Activated CD8-positive, alpha-beta memory T cell treated with anti-CD3 and anti-CD28 coated beads, Interleukin-2, amount 10 ng/mL, durations not matched to agents 7 days and 5 days (primary cell): ENCODE data around the gene ZFHX3. TPM values are rescaled to one million over a fixed set of nuclear protein-coding genes. Genes with fewer than 3 reads are reported as not detected.

Source experiments
- ATAC-seq: fragments of 150-1000 bp; cut with Tn5 transposase; one replicate; pipeline ENCODE4 v1.10.0; 2021; ENCODE audit warnings: moderate library complexity
- CTCF ChIA-PET: fragments of 350-600 bp; sonication (Branson Sonifier 250); formaldehyde crosslinking; loops from one replicate; lab custom pipeline; 2021; ENCODE audit warnings: antibody characterized with exemption; lab: Charles Lee
- DNase-seq: peaks from one replicate; pipeline ENCODE4 v3.0.0-alpha.2; 2020
- H3K27ac Mint-ChIP-seq: one replicate; pipeline ENCODE4 v1.8.0; 2021; ENCODE audit warnings: mild to moderate bottlenecking, mixed read lengths
- H3K27me3 Mint-ChIP-seq: one replicate; pipeline ENCODE4 v1.8.0; 2021; ENCODE audit warnings: mixed read lengths
- H3K36me3 Mint-ChIP-seq: one replicate; pipeline ENCODE4 v1.8.0; 2021; ENCODE audit warnings: mild to moderate bottlenecking, mixed read lengths
- H3K4me1 Mint-ChIP-seq: one replicate; pipeline ENCODE4 v1.8.0; 2021; ENCODE audit warnings: mixed read lengths
- H3K4me3 Mint-ChIP-seq: one replicate; pipeline ENCODE4 v1.8.0; 2021; ENCODE audit warnings: mild to moderate bottlenecking, moderate library complexity, mixed read lengths
- H3K9me3 Mint-ChIP-seq: one replicate; pipeline ENCODE4 v1.8.0; 2022; ENCODE audit warnings: low read depth, mixed read lengths
- total RNA-seq, 2 experiments: library from RNA; stranded (reverse); gene quantifications; one replicate each; pipeline ENCODE4 v1.2.3, GENCODE V29; 2021

The ZFHX3 gene
- total RNA-seq, 2 experiments from 2014 or later = 0.32 to 1.9 TPM

DNA sequence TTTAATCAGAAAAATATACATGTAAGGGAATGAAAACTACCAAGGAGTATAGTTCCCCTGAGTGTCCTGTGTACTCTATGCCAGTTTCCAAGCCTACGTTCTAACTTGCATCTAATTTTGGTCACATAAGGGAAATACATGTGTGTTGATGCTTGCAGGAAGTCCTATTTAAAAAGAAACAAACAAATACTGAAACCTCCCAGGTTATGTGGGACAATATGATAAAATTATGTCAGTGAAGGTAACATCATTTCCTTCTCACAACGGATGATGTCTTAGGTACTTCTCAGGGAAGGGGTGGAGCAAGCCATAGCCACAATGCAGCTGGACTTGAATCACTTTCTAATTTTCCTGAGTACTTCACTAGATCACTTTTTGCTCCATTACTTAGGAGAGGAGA lies 115.9 kb downstream of the ZFHX3 start:
- no peak for ATAC-seq
- Mint-ChIP-seq H3K9me3 (no peaks in the 10 kb centered on the region), H3K27ac (peak overlapping the region; percentile 41)

DNA sequence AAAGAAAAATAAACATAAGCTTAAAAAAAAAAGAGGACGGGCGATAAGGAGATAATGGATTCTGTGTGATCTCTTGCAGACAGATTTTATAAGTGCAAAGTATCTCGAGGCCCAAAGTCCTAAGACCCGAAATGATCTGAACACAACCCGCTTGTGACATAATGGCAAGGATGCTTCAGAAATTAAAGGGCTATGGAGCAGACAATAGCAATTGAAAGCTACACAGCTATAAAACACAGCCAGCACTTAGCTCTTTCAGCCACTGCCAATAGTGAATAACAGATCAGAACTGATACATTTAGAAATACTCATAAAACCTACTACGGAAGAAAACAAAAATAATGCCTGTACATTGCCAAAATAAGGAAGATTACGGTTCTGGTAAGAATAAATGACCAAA lies 117.5 kb downstream of the ZFHX3 start:
- DNase-seq (no peak), ATAC-seq (no peak)
- Mint-ChIP-seq H3K36me3 (no peaks in the 10 kb centered on the region), H3K27me3 (no peaks in the 10 kb centered on the region), H3K27ac (no peak overlapping the region), H3K4me1 (peaks cover 5% of the 10 kb centered on the region), H3K9me3 (no peaks in the 10 kb centered on the region), H3K4me3 (no peak overlapping the region)
- CTCF ChIA-PET = interaction anchor here (1.1 kb wide), 1 partner anchor 74 kb away, joined by 3 read pairs; no protein-coding TSS in a partner anchor

More for the DNA sequence above, 115.9 kb downstream of the ZFHX3 start:
- Mint-ChIP-seq H3K36me3 (no peaks in the 10 kb centered on the region), H3K4me3 (no peak overlapping the region), H3K4me1 (peaks cover 5% of the 10 kb centered on the region), H3K27me3 (no peaks in the 10 kb centered on the region)
- DNase-seq = no peak
- CTCF ChIA-PET = interaction anchor here (1.0 to 1.3 kb wide), 2 partner anchors 9 to 12 kb away, joined by 3 read pairs; no protein-coding TSS in a partner anchor

DNA sequence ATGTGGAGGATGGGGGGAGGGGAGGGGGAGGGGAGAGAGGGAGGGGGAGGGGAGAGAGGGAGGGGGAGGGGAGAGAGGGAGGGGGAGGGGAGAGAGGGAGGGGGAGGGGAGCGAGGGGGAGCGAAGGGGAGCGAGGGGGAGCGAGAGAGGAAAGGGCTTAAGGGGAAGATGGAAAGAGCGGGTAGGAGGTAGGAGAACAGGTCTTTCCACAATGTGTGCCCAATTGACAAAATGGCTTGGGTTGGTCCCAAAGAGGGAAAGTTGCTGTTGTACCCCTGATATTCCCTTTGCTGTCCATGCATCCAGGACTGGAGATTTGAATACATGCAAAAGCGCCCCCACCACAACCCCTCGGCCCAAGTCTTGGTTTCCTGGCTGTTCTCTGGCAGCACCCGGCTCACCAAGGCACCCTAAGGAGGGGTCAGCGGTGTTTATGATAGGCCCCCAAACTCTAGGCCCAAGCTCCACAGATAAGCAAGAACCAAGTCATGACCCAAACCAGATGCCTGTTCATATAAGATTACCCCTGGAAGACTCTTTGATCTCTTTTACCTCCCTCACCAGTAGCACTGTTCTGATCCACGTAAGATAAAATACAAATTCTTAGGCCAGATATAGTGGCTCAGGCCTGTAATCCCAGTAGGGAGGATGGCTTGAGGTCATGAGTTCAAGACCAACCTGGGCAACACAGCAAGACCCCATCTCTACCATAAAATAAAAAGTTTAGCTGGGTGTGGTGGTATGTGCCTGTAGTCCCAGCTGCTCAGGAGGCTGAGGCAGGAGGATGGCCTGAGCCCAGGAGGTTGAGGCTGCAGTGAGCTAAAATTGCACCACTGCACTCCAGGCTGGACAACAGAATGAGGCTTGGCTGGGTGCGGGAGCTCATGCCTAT lies 119.6 kb downstream of the ZFHX3 start:
- H3K4me1 Mint-ChIP-seq = peaks cover 5% of the 10 kb centered on the region
- ATAC-seq = no peak
- DNase-seq = no peak
- no peaks in the 10 kb centered on the region for H3K36me3 Mint-ChIP-seq
- CTCF ChIA-PET = no interaction called here
- no peak overlapping the region for H3K4me3 Mint-ChIP-seq
- H3K27ac Mint-ChIP-seq = no peak overlapping the region
- no peaks in the 10 kb centered on the region for H3K27me3 Mint-ChIP-seq
- H3K9me3 Mint-ChIP-seq = no peaks in the 10 kb centered on the region

DNA sequence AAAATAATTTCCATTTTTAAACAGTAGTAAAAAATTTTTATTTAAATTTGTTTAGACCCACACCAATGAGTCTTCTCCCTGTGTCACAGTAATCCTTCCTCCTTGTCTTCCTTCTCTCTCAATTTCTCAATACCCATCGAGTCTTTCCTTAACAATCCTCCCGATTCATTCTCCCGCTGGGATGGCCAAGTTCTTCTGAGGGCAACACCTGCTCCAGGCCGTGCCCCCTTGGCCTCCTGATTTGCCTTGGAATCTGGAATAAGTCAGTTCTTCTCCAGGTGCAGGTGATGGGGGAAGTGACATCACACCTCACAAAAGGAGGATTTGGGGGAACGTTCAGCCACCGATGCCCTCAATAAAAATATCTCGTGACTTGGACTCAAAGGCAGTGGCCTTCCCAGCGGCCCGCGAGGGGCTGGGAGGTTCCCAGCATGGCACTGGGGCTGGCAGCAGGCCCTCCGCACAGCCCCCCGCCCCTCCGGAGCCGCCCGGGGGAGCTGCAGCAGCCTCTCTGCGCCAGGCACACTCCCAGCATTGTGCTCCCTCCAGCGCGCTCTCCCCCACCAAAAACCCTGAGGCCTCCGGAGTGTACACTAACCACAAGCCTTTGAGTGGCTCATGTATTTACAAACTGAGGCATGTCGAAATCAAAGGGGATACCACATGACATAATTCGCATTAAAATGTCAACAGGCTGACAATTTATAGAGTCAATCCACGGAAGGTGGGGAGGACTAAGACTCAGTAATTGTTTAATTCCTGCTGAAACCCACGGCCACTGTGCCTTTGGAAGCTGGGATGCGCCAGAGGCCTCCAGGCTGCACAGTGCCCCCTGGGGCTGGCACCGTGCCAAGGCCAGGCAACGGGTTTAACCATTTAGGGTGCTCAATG lies 120.5 kb downstream of the ZFHX3 start:
- Mint-ChIP-seq H3K4me1 (peaks cover 5% of the 10 kb centered on the region), H3K27ac (no peak overlapping the region), H3K27me3 (no peaks in the 10 kb centered on the region), H3K4me3 (no peak overlapping the region), H3K36me3 (peaks cover 1% of the 10 kb centered on the region), H3K9me3 (no peaks in the 10 kb centered on the region)
- ATAC-seq (no peak), DNase-seq (no peak)
- CTCF ChIA-PET = no interaction called here

DNA sequence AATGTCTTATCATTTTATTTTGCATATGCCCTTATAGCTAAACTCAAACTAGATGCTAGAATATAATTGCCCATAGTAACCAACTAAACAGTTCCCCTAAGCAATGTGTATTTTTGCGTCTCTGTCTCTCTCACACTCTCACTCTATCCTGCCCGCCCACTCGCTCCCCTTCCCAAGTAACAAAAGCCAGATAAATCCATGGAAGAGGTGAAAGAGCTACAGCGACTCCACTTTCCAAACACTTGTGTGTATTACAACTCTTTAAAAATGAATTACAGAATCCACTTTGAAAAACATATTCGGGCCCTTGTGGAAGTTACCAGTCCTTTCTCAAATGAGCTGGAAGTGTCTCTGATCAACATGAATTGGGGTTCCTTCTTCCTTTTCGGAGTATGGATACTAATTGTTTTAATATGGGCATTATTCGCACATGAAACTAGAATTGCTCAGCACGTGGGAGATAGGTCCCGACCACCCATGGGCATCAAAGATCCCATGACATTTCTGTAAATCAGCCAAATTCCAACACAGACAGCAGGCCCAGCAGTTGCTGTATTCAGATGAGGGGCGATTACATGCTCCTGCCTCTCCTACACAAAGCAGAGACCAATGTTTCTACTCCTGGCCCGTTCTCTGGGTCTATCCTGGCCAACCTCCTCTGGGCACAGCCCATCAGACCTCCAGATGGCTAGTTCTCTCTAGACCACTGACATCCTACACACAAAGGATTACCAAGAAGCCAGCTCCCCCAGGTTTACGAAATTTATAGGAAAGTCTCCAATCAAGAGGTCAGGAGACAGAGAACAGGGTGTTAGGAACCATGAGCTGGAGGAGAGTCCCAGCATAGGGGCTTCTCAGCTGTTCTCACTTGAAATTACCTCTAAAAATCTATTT lies 121.5 kb downstream of the ZFHX3 start:
- Mint-ChIP-seq H3K27ac (no peak overlapping the region), H3K4me1 (peaks cover 10% of the 10 kb centered on the region), H3K36me3 (peaks cover 5% of the 10 kb centered on the region), H3K9me3 (peaks cover under 1% of the 10 kb centered on the region), H3K4me3 (no peak overlapping the region), H3K27me3 (no peaks in the 10 kb centered on the region)
- no peak for DNase-seq
- no peak for ATAC-seq
- CTCF ChIA-PET = no interaction called here

DNA sequence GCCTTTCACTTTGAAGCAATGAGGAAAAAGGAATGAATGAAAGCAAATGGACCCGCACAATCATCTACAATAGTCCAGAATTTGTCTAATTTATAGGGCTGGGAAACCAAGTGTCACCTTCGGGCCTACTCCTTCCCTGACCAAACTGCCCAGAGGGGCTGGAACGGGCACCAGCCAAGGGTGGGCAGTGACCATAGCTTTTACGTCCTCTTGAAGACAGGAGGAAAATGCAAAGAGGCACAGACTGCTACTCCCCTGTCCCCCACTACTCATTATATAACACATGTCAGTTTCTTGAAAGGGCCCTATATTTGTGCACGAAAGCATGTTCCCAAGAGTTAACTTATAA lies 122.3 kb downstream of the ZFHX3 start:
- peaks cover 18% of the 10 kb centered on the region for H3K4me1 Mint-ChIP-seq
- H3K36me3 Mint-ChIP-seq = peaks cover 5% of the 10 kb centered on the region
- no peak overlapping the region for H3K4me3 Mint-ChIP-seq
- no peak overlapping the region for H3K27ac Mint-ChIP-seq
- H3K27me3 Mint-ChIP-seq = no peaks in the 10 kb centered on the region
- ATAC-seq = no peak
- CTCF ChIA-PET = no interaction called here
- peaks cover 4% of the 10 kb centered on the region for H3K9me3 Mint-ChIP-seq
- no peak for DNase-seq

DNA sequence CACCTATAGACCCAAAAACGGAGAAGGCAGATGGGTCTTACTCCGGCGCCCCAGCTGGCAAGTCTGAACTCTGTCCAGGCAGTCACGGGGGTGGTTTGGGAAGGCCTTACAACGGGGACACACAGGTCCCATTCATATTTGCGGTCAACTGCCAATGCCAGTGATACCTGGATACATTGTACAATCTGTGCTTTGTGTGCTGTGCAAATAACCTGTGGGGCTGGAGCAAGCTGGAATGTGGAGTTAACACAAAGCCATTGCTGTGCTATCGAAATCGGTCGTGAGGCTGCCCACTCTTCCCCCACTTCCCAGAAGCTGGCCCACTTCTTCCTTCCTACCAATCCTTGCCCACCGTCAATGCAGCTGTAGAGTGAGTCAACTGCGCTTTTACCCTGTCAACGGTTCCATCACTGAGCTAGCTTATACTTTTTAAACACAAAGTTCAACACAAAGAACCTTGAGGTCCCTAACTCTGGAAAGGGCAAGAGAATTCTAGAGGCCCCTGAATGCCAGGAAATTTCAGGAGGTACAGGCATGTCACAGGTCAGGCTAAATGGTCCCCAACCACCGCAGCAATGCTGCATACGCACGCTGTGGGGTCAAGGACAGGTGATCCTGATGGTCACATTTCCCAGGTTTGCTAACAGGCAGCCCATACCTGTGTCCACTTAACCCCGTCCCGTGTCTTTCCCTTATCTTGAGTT lies 122.8 kb downstream of the ZFHX3 start:
- no peak overlapping the region for H3K4me3 Mint-ChIP-seq
- no peak for ATAC-seq

DNA sequence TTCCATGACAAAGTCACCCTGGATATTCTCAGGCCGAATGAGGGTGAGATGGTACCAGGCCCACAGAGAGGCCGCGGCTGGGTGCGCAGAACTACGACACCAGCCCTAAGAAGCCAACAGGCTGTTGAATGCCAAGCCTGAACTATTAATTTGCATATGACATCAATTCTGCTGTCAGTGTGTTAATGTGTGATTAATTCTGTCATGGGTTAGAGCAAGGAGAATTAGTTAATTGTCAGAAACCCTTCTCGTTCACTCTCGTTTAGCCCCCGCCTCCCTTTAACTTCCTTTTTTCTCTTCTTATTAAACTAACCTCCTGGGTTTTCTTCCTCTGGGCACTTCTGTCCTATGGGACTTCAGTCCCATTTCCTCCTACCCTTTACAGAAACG lies 123.4 kb downstream of the ZFHX3 start:
- H3K4me1 Mint-ChIP-seq = peaks cover 24% of the 10 kb centered on the region
- no peak overlapping the region for H3K27ac Mint-ChIP-seq
- H3K9me3 Mint-ChIP-seq = peaks cover 4% of the 10 kb centered on the region
- CTCF ChIA-PET = no interaction called here
- DNase-seq = no peak
- ATAC-seq = no peak
- no peaks in the 10 kb centered on the region for H3K27me3 Mint-ChIP-seq
- H3K4me3 Mint-ChIP-seq = no peak overlapping the region
- peaks cover 9% of the 10 kb centered on the region for H3K36me3 Mint-ChIP-seq

More for the DNA sequence above, 122.8 kb downstream of the ZFHX3 start:
- no peaks in the 10 kb centered on the region for H3K27me3 Mint-ChIP-seq
- DNase-seq = no peak
- CTCF ChIA-PET = no interaction called here
- peaks cover 6% of the 10 kb centered on the region for H3K36me3 Mint-ChIP-seq
- H3K27ac Mint-ChIP-seq = no peak overlapping the region
- peaks cover 4% of the 10 kb centered on the region for H3K9me3 Mint-ChIP-seq
- peaks cover 21% of the 10 kb centered on the region for H3K4me1 Mint-ChIP-seq

DNA sequence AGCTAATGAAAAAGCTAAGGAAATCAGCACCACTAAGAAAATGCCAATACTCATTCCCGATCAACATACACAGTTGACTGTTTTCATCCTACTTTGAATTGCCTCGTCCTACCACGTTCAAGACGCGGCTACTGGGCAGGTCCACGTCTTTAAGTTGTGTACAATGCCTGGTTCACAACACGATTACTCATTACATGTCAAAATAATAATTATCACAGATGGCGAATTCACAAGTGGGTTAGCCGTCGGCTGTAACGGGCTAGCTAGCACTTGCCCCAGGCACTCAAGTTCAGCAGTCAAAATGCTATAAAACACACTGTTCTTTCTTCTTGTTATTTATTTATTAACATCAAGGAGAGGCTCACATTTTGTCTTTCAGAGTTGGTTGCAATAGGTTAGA lies 124.2 kb downstream of the ZFHX3 start:
- no peak for DNase-seq
- H3K36me3 Mint-ChIP-seq = peaks cover 9% of the 10 kb centered on the region
- CTCF ChIA-PET = no interaction called here
- no peak overlapping the region for H3K27ac Mint-ChIP-seq
- no peaks in the 10 kb centered on the region for H3K27me3 Mint-ChIP-seq
- H3K4me3 Mint-ChIP-seq = no peak overlapping the region
- H3K9me3 Mint-ChIP-seq = peaks cover 4% of the 10 kb centered on the region
- H3K4me1 Mint-ChIP-seq = peaks cover 24% of the 10 kb centered on the region
- no peak for ATAC-seq

DNA sequence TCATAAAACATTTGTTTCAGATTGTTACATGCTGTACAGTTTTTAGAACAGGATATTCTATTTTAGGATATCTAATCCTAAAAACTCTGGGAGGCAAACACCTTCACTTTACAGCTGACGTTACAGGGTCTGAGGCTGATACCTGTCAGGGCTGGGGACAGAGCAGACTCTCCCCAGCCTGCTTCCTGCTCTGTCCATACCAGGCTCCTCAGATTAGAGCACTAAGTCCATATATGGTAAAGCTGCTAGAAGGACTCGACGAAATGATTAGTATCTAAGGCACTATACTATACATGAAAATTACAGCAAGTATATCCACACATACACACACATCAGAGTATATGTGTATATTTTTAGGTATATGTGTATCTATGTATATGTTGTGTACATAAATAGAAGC lies 125.2 kb downstream of the ZFHX3 start:
- CTCF ChIA-PET = interaction anchor here (1.1 kb wide), 1 partner anchor 9 kb away, joined by 3 read pairs; no protein-coding TSS in a partner anchor
- Mint-ChIP-seq H3K36me3 (peaks cover 9% of the 10 kb centered on the region), H3K4me1 (peaks cover 24% of the 10 kb centered on the region), H3K27ac (no peak overlapping the region), H3K9me3 (peaks cover 4% of the 10 kb centered on the region), H3K27me3 (no peaks in the 10 kb centered on the region), H3K4me3 (no peak overlapping the region)
- ATAC-seq (no peak), DNase-seq (no peak)

DNA sequence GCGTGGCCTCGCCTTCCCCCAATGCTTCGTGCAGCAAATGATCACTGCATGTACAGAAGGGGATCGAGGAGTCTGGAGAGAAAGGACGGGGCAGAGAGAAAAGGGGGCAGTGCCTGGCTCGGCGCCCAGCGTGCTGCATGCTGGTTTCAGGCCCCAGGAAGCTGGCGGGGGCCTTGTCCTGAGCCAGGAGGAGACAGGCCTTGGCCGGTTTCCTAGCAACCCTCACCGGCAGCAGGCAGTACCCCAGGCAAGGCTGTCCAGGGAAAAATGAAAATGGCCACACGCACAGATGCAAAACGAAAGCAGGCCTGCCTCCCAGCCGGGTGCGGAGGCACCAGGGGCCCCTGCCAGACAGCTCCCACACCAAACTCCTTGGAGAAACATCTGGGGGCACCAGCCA lies 126.3 kb downstream of the ZFHX3 start:
- Mint-ChIP-seq H3K4me1 (peaks cover 24% of the 10 kb centered on the region), H3K27me3 (no peaks in the 10 kb centered on the region), H3K27ac (peak overlapping the region; percentile 70), H3K36me3 (peaks cover 9% of the 10 kb centered on the region), H3K4me3 (no peak overlapping the region), H3K9me3 (peaks cover 4% of the 10 kb centered on the region)
- CTCF ChIA-PET = interaction anchor here (1.7 kb wide), 1 partner anchor 89 kb away, joined by 3 read pairs; no protein-coding TSS in a partner anchor
- DNase-seq = no peak
- ATAC-seq = no peak

DNA sequence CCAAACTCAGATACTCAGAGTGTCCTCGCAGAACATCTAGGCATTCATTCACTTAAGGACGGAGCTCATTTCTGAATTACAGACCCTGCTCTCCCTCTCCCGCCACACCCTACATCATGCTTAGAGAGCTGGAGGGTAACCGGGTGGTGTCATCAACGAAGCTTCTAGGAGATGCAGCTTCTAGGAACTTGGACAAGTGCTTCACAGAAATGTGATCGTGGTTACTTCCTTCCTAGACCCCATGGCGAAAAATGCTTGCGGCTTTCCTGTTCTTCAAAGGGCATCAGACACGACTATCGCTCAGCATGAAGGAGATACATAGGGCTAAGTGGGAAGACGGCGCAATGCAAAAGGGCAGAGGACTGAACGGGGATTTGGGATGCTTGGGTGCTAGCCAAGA lies 126.8 kb downstream of the ZFHX3 start:
- CTCF ChIA-PET = interaction anchor here (1.7 kb wide), 1 partner anchor 89 kb away, joined by 3 read pairs; no protein-coding TSS in a partner anchor
- Mint-ChIP-seq H3K9me3 (peaks cover 4% of the 10 kb centered on the region), H3K27me3 (no peaks in the 10 kb centered on the region), H3K36me3 (peaks cover 9% of the 10 kb centered on the region), H3K4me1 (peaks cover 24% of the 10 kb centered on the region), H3K27ac (peak overlapping the region; percentile 70), H3K4me3 (no peak overlapping the region)
- peak; percentile 63 for DNase-seq
- ATAC-seq = peak; percentile 68
